Caco-2 (cell line): ENCODE results near the gene GAPT. TPM values are rescaled to one million over a fixed set of nuclear protein-coding genes. Genes with fewer than 3 reads are reported as not detected.

Experiments
- BruUV-seq: library from RNA; stranded (reverse); fragments of 400-500 nt; replicated peaks from 2 replicates; lab custom pipeline; 2021; lab: Mats Ljungman, UMichigan
- CTCF ChIA-PET: fragments of 300-600 bp; sonication (Branson Sonifier 250); formaldehyde crosslinking; loops from one replicate; lab custom pipeline; 2022; ENCODE audit warnings: antibody characterized with exemption; lab: Charles Lee
- POLR2A ChIA-PET: fragments of 300-600 bp; sonication (Branson Sonifier 250); formaldehyde crosslinking; loops from one replicate; lab custom pipeline; 2022; ENCODE audit warnings: antibody characterized with exemption; lab: Charles Lee
- DNase-seq, 2 experiments: peaks; one replicate each; pipeline versions ENCODE4 v3.0.0 to v3.0.0-alpha.2; 2020 to 2022
- H3K27me3 ChIP-seq: replicated peaks from 2 replicates; pipeline ENCODE4 v1.6.0; 2011; ENCODE audit warnings: low read length; ENCODE audit not compliant: control insufficient read depth, insufficient read depth
- H3K36me3 ChIP-seq: 2 replicates; pipeline ENCODE4 v1.5.1; 2011; ENCODE audit warnings: low read length; ENCODE audit not compliant: control insufficient read depth, insufficient read depth
- H3K4me1 ChIP-seq: fragments of 250-450 bp; sonication (Bioruptor Pico); 2 replicates; pipeline ENCODE4 v1.5.1; 2020; ENCODE audit warnings: mild to moderate bottlenecking
- H3K4me3 ChIP-seq: 2 replicates; pipeline ENCODE4 v1.5.1; 2011; ENCODE audit warnings: low read depth, mild to moderate bottlenecking, control low read depth, low read length
- H3K9me3 ChIP-seq: fragments of 250-450 bp; sonication (Bioruptor Pico); 2 replicates; pipeline ENCODE4 v1.5.1; 2020; ENCODE audit warnings: mild to moderate bottlenecking, moderate library complexity
- H3K27ac Mint-ChIP-seq: one replicate; pipeline ENCODE4 v1.8.0; 2022; ENCODE audit warnings: mixed read lengths; ENCODE audit not compliant: unreplicated experiment
- H3K27me3 Mint-ChIP-seq: one replicate; pipeline ENCODE4 v1.8.0; 2022; ENCODE audit warnings: mixed read lengths; ENCODE audit not compliant: insufficient read depth, unreplicated experiment
- H3K36me3 Mint-ChIP-seq: one replicate; pipeline ENCODE4 v1.8.0; 2022; ENCODE audit warnings: mild to moderate bottlenecking, mixed read lengths; ENCODE audit not compliant: insufficient read depth, unreplicated experiment
- H3K4me1 Mint-ChIP-seq: one replicate; pipeline ENCODE4 v1.8.0; 2022; ENCODE audit warnings: low read depth, mixed read lengths; ENCODE audit not compliant: unreplicated experiment
- H3K4me3 Mint-ChIP-seq: one replicate; pipeline ENCODE4 v1.8.0; 2022; ENCODE audit warnings: mild to moderate bottlenecking, moderate library complexity, mixed read lengths; ENCODE audit not compliant: unreplicated experiment
- H3K9me3 Mint-ChIP-seq: one replicate; pipeline ENCODE4 v1.8.0; 2022; ENCODE audit warnings: mixed read lengths; ENCODE audit not compliant: unreplicated experiment
- intact Hi-C: fragments of 100-400 bp; cut with micrococcal nuclease; formaldehyde crosslinking; loops from one replicate; pipeline ENCODE4 v1.10.0; 2022; ENCODE audit not compliant: unreplicated experiment
- total RNA-seq: library from RNA; stranded (reverse); gene quantifications from 2 replicates; pipeline ENCODE4 v1.2.3, GENCODE V29; 2022
- TF ChIP-seq, protein P1 (sequence below), 2 experiments: fragments of 200-600 bp in 1 of 2; IDR thresholded peaks; 1 replicate in 1 of 2; 2 replicates in 1 of 2; pipeline versions ENCODE4 v1.5.1 to v1.8.0; 2011 to 2022; ENCODE audit warnings: antibody characterized with exemption in 1 of 2, control low read depth in 1 of 2, inconsistent platforms in 1 of 2, low read depth in 1 of 2, low read length in 1 of 2, mild to moderate bottlenecking in 1 of 2, moderate library complexity in 1 of 2; ENCODE audit not compliant: insufficient read depth in 1 of 2, severe bottlenecking in 1 of 2, unreplicated experiment in 1 of 2

Gene GAPT
- total RNA-seq, 1 experiment from 2014 or later, result not detected

DNA sequence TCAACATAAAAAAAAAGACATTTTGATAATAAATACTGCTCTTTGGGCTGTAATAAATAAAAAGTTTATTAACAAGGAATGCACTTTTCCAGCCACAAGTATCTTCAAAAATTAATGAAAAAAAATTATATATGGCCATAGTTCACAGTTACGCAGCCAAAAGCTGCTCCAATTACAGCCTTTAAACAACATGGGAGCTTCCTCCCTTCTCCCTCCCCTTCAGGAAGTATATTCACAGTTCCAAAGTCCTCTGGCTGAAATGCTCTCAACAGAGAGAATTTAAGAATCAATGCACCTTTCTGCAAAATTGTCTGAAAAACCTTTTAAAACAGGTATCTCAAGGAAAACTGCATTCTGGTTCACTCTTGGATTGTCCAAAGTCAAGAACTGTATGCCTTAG lies 37.2 kb upstream of the GAPT start:
- Histone ChIP-seq H3K4me1 (no peaks in the 10 kb centered on the region), H3K4me3 (no peak overlapping the region), H3K27me3 (no peaks in the 10 kb centered on the region), H3K9me3 (no peaks in the 10 kb centered on the region), H3K36me3 (peaks cover 3% of the 10 kb centered on the region; the same call in 1 of the 2 replicates)
- ChIA-PET CTCF (no interaction called here), POLR2A (no interaction called here)
- TF ChIP-seq, protein P1, sequence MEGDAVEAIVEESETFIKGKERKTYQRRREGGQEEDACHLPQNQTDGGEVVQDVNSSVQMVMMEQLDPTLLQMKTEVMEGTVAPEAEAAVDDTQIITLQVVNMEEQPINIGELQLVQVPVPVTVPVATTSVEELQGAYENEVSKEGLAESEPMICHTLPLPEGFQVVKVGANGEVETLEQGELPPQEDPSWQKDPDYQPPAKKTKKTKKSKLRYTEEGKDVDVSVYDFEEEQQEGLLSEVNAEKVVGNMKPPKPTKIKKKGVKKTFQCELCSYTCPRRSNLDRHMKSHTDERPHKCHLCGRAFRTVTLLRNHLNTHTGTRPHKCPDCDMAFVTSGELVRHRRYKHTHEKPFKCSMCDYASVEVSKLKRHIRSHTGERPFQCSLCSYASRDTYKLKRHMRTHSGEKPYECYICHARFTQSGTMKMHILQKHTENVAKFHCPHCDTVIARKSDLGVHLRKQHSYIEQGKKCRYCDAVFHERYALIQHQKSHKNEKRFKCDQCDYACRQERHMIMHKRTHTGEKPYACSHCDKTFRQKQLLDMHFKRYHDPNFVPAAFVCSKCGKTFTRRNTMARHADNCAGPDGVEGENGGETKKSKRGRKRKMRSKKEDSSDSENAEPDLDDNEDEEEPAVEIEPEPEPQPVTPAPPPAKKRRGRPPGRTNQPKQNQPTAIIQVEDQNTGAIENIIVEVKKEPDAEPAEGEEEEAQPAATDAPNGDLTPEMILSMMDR (IDR thresholded peaks at IDR 0.05; ENCODE audit: insufficient read depth in 1 of 2, low read depth in 1 of 2, low read length in 1 of 2, severe bottlenecking in 1 of 2, unreplicated experiment in 1 of 2), result no peak
- no peaks in the 10 kb centered on the region for H3K27me3 Mint-ChIP-seq
- DNase-seq, result no peak
- no peaks in the 10 kb centered on the region for H3K9me3 Mint-ChIP-seq
- intact Hi-C loops, result no loop called here
- no peak overlapping the region for H3K27ac Mint-ChIP-seq
- H3K36me3 Mint-ChIP-seq, result peaks cover 59% of the 10 kb centered on the region
- no TSS peak for BruUV-seq
- H3K4me1 Mint-ChIP-seq, result peaks cover 6% of the 10 kb centered on the region
- no peak overlapping the region for H3K4me3 Mint-ChIP-seq

DNA sequence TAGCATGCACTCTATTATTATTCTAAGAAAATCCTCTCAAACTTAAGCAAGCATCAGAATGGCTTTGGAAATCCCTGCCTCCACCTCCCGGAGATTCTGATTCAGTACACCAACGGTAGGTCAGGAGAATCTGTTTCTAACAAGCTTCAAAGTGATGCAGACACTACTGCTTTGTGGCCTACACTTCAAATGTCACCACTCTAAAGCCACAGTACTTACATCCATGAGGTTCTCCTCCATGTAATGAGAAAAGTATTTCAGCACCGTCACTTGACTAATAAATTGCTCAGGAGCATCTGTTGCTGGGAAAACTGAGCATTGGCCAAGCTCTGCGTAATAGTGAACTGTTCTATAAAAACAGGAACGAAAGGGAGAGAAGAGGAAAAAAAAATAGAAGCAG lies 36.2 kb upstream of the GAPT start:
- H3K36me3 ChIP-seq, result peaks cover 3% of the 10 kb centered on the region; the same call in 1 of the 2 replicates
- Mint-ChIP-seq H3K27ac (no peak overlapping the region), H3K4me1 (peaks cover 6% of the 10 kb centered on the region), H3K36me3 (peaks cover 69% of the 10 kb centered on the region), H3K9me3 (no peaks in the 10 kb centered on the region), H3K27me3 (no peaks in the 10 kb centered on the region), H3K4me3 (no peak overlapping the region)
- H3K4me1 ChIP-seq, result no peaks in the 10 kb centered on the region
- no peaks in the 10 kb centered on the region for H3K27me3 ChIP-seq
- no peak overlapping the region for H3K4me3 ChIP-seq
- intact Hi-C loops, result no loop called here
- no peaks in the 10 kb centered on the region for H3K9me3 ChIP-seq
- ChIA-PET CTCF (no interaction called here), POLR2A (no interaction called here)
- BruUV-seq, result no TSS peak
- DNase-seq, result no peak
- TF ChIP-seq, protein P1 (IDR thresholded peaks at IDR 0.05; ENCODE audit: insufficient read depth in 1 of 2, low read depth in 1 of 2, low read length in 1 of 2, severe bottlenecking in 1 of 2, unreplicated experiment in 1 of 2), result no peak

DNA sequence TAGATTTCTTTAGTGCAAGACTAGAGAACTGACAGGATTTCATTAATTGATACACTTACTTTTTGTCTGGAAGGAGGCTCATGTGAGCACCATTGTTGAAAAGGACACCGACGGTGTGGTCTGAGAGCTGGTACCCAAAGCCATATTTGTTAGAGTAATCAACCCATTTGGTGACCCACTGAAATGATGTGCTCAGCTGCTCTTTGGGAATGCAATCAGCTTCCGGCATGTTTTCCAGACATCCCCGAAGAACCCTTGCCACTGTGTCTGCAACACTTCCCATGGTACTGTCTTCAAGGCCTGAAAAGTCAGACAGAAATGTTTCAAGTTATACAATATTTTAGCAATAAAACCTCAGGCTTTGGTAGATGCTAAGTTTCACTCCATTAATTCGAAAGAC lies 35.8 kb upstream of the GAPT start:
- BruUV-seq, result no TSS peak
- no peak overlapping the region for H3K4me3 ChIP-seq
- intact Hi-C loops, result no loop called here
- Mint-ChIP-seq H3K9me3 (no peaks in the 10 kb centered on the region), H3K27me3 (no peaks in the 10 kb centered on the region), H3K4me3 (no peak overlapping the region), H3K36me3 (peaks cover 73% of the 10 kb centered on the region), H3K4me1 (peaks cover 6% of the 10 kb centered on the region), H3K27ac (no peak overlapping the region)
- TF ChIP-seq, protein P1 (IDR thresholded peaks at IDR 0.05; ENCODE audit: insufficient read depth in 1 of 2, low read depth in 1 of 2, low read length in 1 of 2, severe bottlenecking in 1 of 2, unreplicated experiment in 1 of 2), result no peak
- ChIA-PET POLR2A (no interaction called here), CTCF (no interaction called here)
- H3K4me1 ChIP-seq, result no peaks in the 10 kb centered on the region
- H3K9me3 ChIP-seq, result no peaks in the 10 kb centered on the region
- H3K27me3 ChIP-seq, result no peaks in the 10 kb centered on the region
- H3K36me3 ChIP-seq, result peaks cover 3% of the 10 kb centered on the region; the same call in 1 of the 2 replicates
- DNase-seq, result no peak
